Glutamatergic neuron (in vitro differentiated cells): ENCODE data around the gene CLMN. TPM values are rescaled to one million over a fixed set of nuclear protein-coding genes. Genes with fewer than 3 reads are reported as not detected.

Experiments used
- DNase-seq: peaks from one replicate; pipeline ENCODE4 v3.0.0; 2022
- H3K27ac Mint-ChIP-seq: one replicate; pipeline ENCODE4 v1.8.0; 2020; ENCODE audit warnings: mild to moderate bottlenecking, mixed read lengths, inconsistent platforms; ENCODE audit not compliant: unreplicated experiment
- H3K27me3 Mint-ChIP-seq: one replicate; pipeline ENCODE4 v1.8.0; 2020; ENCODE audit warnings: mild to moderate bottlenecking, moderate library complexity, mixed read lengths, inconsistent platforms; ENCODE audit not compliant: unreplicated experiment
- H3K36me3 Mint-ChIP-seq: one replicate; pipeline ENCODE4 v1.8.0; 2020; ENCODE audit warnings: mild to moderate bottlenecking, mixed read lengths, inconsistent platforms; ENCODE audit not compliant: unreplicated experiment
- H3K4me1 Mint-ChIP-seq: one replicate; pipeline ENCODE4 v1.8.0; 2020; ENCODE audit warnings: mild to moderate bottlenecking, low read depth, mixed read lengths, inconsistent platforms; ENCODE audit not compliant: unreplicated experiment
- H3K4me3 Mint-ChIP-seq: one replicate; pipeline ENCODE4 v1.8.0; 2020; ENCODE audit warnings: mild to moderate bottlenecking, mixed read lengths, inconsistent platforms; ENCODE audit not compliant: unreplicated experiment
- H3K9me3 Mint-ChIP-seq: one replicate; pipeline ENCODE4 v1.8.0; 2020; ENCODE audit warnings: mild to moderate bottlenecking, moderate library complexity, mixed read lengths, inconsistent platforms; ENCODE audit not compliant: unreplicated experiment
- CTCF ChIP-seq: fragments of 200-600 bp; sonication (generic); IDR thresholded peaks from one replicate; pipeline ENCODE4 v1.5.0; 2021; ENCODE audit not compliant: partially characterized antibody, unreplicated experiment
- total RNA-seq: library from RNA; stranded (reverse); fragmentation: NEBNext Ultra II Directional; extraction: Animal tissue kit (Norgen Biotek cat#: 25700); gene quantifications from one replicate; pipeline ENCODE4 v1.2.1, GENCODE V29; 2021; ENCODE audit not compliant: unreplicated experiment

CLMN gene
- total RNA-seq, 1 donor from 2014 or later = 17.6 TPM

- Mint-ChIP-seq H3K27ac (no peak overlapping the region), H3K36me3 (no peaks in the 10 kb centered on the region), H3K4me1 (peaks cover 35% of the 10 kb centered on the region), H3K27me3 (no peaks in the 10 kb centered on the region), H3K4me3 (no peak overlapping the region), H3K9me3 (no peaks in the 10 kb centered on the region)
- DNase-seq = no peak
- TF ChIP-seq CTCF = no peak
These were observed 90.0 kb downstream of the CLMN start for GRCh38 chr14:95229749-95230148.

- Mint-ChIP-seq H3K36me3 (no peaks in the 10 kb centered on the region), H3K9me3 (no peaks in the 10 kb centered on the region), H3K27me3 (no peaks in the 10 kb centered on the region), H3K27ac (no peak overlapping the region), H3K4me1 (peaks cover 21% of the 10 kb centered on the region), H3K4me3 (no peak overlapping the region)
- no peak for DNase-seq
- TF ChIP-seq CTCF = no peak
These were observed 91.5 kb downstream of the CLMN start for GRCh38 chr14:95228240-95228639.

GRCh38 chr14:95227279-95227860, 92.3 kb downstream of the CLMN start:
- Mint-ChIP-seq H3K4me1 (peaks cover 17% of the 10 kb centered on the region), H3K27ac (peak overlapping the region; percentile 22), H3K4me3 (no peak overlapping the region), H3K27me3 (no peaks in the 10 kb centered on the region), H3K9me3 (no peaks in the 10 kb centered on the region), H3K36me3 (no peaks in the 10 kb centered on the region)
- no peak for TF ChIP-seq CTCF
- DNase-seq = no peak

- H3K4me3 Mint-ChIP-seq = no peak overlapping the region
- no peak overlapping the region for H3K27ac Mint-ChIP-seq
- no peaks in the 10 kb centered on the region for H3K27me3 Mint-ChIP-seq
- H3K36me3 Mint-ChIP-seq = no peaks in the 10 kb centered on the region
- peaks cover 20% of the 10 kb centered on the region for H3K4me1 Mint-ChIP-seq
- DNase-seq = no peak
- no peak for TF ChIP-seq CTCF
- H3K9me3 Mint-ChIP-seq = no peaks in the 10 kb centered on the region
These were observed 92.9 kb downstream of the CLMN start for GRCh38 chr14:95226801-95227200.

GRCh38 chr14:95225251-95225887, 94.3 kb downstream of the CLMN start:
- TF ChIP-seq CTCF = no peak
- Mint-ChIP-seq H3K4me3 (no peak overlapping the region), H3K27me3 (no peaks in the 10 kb centered on the region), H3K36me3 (no peaks in the 10 kb centered on the region), H3K4me1 (peaks cover 22% of the 10 kb centered on the region), H3K27ac (no peak overlapping the region), H3K9me3 (no peaks in the 10 kb centered on the region)
- DNase-seq = no peak
